MM.1S (cell line): ENCODE data around the gene CIT.

Source experiments
- DNase-seq: peaks from one replicate; pipeline ENCODE4 v3.0.0-alpha.2; 2015
- H2AFZ ChIP-seq: fragments of 300-600 bp; sonication (generic); 2 replicates; pipeline ENCODE4 v1.6.0; 2016; ENCODE audit warnings: antibody characterized with exemption, low read length
- H3F3A ChIP-seq: fragments of 300-600 bp; sonication (generic); 2 replicates; pipeline ENCODE4 v1.6.1; 2016; ENCODE audit warnings: mild to moderate bottlenecking, antibody characterized with exemption, low read length, moderate library complexity, mixed read lengths; ENCODE audit not compliant: insufficient read depth
- H3K27ac ChIP-seq: fragments of 300-600 bp; sonication (generic); 2 replicates; pipeline ENCODE4 v1.5.1; 2016; ENCODE audit warnings: mild to moderate bottlenecking, low read length
- H3K27me3 ChIP-seq: fragments of 300-600 bp; sonication (generic); replicated peaks from 2 replicates; pipeline ENCODE4 v1.6.0; 2016; ENCODE audit warnings: low read length; ENCODE audit not compliant: insufficient read depth
- H3K36me3 ChIP-seq: fragments of 300-600 bp; sonication (generic); replicated peaks from 2 replicates; pipeline ENCODE4 v1.6.1; 2016; ENCODE audit warnings: mild to moderate bottlenecking, low read length, mixed read lengths; ENCODE audit not compliant: insufficient read depth
- H3K4me1 ChIP-seq: fragments of 300-600 bp; sonication (generic); 2 replicates; pipeline ENCODE4 v1.6.1; 2016; ENCODE audit warnings: low read length, mixed read lengths
- H3K4me2 ChIP-seq: fragments of 300-600 bp; sonication (generic); 2 replicates; pipeline ENCODE4 v1.6.0; 2016; ENCODE audit warnings: low read depth, low read length
- H3K4me3 ChIP-seq: fragments of 300-600 bp; sonication (generic); 2 replicates; pipeline ENCODE4 v1.5.1; 2016; ENCODE audit warnings: low read length, mixed read lengths
- H3K79me2 ChIP-seq: fragments of 300-600 bp; sonication (generic); 2 replicates; pipeline ENCODE4 v1.6.1; 2016; ENCODE audit warnings: mixed run types, low read length, mixed read lengths
- H3K9ac ChIP-seq: fragments of 300-600 bp; sonication (generic); 2 replicates; pipeline ENCODE4 v1.6.1; 2016; ENCODE audit warnings: low read length, mixed read lengths
- H3K9me2 ChIP-seq: fragments of 300-600 bp; sonication (generic); replicated peaks from 2 replicates; pipeline ENCODE4 v1.6.1; 2016; ENCODE audit warnings: mild to moderate bottlenecking, low read length, mixed read lengths; ENCODE audit not compliant: insufficient read depth
- H3K9me3 ChIP-seq: fragments of 300-600 bp; sonication (generic); replicated peaks from 2 replicates; pipeline ENCODE4 v1.6.1; 2016; ENCODE audit warnings: mild to moderate bottlenecking, low read length, mixed read lengths; ENCODE audit not compliant: insufficient read depth
- H4K20me1 ChIP-seq: fragments of 300-600 bp; sonication (generic); 2 replicates; pipeline ENCODE4 v1.6.1; 2016; ENCODE audit warnings: mild to moderate bottlenecking, low read length, moderate library complexity, mixed read lengths; ENCODE audit not compliant: insufficient read depth
- EZH2 ChIP-seq: fragments of 300-600 bp; sonication (generic); optimal IDR thresholded peaks from 2 replicates; pipeline ENCODE3; 2017; ENCODE audit warnings: low read depth, mild to moderate bottlenecking, antibody characterized with exemption, low read length, mixed read lengths
- EZH2phosphoT487 ChIP-seq: fragments of 300-600 bp; sonication (generic); IDR thresholded peaks from 2 replicates; pipeline ENCODE4 v1.6.1; 2018; ENCODE audit warnings: antibody characterized with exemption, low read length
- TF ChIP-seq, protein P1 (sequence below): fragments of 300-600 bp; sonication (generic); IDR thresholded peaks from 2 replicates; pipeline ENCODE4 v1.5.1; 2016; ENCODE audit warnings: antibody characterized with exemption, low read length, mixed read lengths

CIT gene

DNA sequence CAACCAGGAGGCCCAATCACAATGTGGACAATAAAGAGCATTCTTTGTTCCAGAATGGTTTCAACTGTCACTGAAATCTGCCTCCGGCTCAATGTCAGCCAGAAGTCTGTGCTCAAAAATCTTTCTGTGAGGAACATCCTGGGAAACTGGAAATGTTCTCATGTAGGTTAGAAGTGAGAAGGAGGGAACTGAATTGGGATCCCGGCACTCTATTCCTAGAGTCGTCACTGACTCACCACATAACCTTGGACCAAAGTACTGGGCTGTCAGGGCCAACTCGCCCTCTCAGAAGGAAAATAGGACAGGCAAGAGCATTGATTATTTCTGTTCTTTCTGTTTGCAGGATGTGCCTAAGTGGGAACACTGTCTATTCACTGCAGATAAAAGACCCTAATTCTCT, 151.6 kb downstream of the CIT start:
- TF ChIP-seq, protein P1, sequence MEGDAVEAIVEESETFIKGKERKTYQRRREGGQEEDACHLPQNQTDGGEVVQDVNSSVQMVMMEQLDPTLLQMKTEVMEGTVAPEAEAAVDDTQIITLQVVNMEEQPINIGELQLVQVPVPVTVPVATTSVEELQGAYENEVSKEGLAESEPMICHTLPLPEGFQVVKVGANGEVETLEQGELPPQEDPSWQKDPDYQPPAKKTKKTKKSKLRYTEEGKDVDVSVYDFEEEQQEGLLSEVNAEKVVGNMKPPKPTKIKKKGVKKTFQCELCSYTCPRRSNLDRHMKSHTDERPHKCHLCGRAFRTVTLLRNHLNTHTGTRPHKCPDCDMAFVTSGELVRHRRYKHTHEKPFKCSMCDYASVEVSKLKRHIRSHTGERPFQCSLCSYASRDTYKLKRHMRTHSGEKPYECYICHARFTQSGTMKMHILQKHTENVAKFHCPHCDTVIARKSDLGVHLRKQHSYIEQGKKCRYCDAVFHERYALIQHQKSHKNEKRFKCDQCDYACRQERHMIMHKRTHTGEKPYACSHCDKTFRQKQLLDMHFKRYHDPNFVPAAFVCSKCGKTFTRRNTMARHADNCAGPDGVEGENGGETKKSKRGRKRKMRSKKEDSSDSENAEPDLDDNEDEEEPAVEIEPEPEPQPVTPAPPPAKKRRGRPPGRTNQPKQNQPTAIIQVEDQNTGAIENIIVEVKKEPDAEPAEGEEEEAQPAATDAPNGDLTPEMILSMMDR: no peak
- TF ChIP-seq EZH2 (no peak), EZH2phosphoT487 (no peak)
- Histone ChIP-seq H3K4me3 (no peak overlapping the region), H3K4me2 (no peak overlapping the region), H3K4me1 (no peaks in the 10 kb centered on the region), H3K36me3 (no peaks in the 10 kb centered on the region), H3K27ac (no peak overlapping the region), H3K9ac (no peak overlapping the region), H3F3A (no peaks in the 10 kb centered on the region), H4K20me1 (no peaks in the 10 kb centered on the region), H3K9me3 (no peaks in the 10 kb centered on the region), H2AFZ (no peak overlapping the region), H3K9me2 (no peaks in the 10 kb centered on the region), H3K27me3 (no peaks in the 10 kb centered on the region), H3K79me2 (no peaks in the 10 kb centered on the region)
- no peak for DNase-seq

DNA sequence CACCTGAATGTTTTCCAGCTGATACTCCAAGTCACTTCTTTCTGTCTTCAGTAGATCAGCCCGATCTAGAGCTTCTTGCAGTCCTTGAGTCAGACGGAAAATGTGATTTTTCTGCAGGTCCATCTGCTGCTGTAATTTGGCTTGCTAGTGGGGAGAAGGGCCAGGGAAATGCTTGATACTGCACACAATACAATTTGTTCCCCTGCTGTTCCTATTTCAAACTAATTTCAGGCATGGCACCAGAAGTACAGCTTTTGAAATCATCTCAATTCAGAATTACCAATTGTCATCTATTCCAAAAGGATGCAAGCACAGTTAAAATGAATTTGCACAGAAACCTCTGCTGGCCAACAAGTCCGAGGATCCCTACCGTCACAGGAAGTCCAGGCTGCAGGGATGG, 155.8 kb downstream of the CIT start:
- Histone ChIP-seq H4K20me1 (no peaks in the 10 kb centered on the region), H3K36me3 (no peaks in the 10 kb centered on the region), H3K27me3 (no peaks in the 10 kb centered on the region), H3K9ac (no peak overlapping the region), H3K9me3 (no peaks in the 10 kb centered on the region), H3K27ac (no peak overlapping the region), H3K4me3 (no peak overlapping the region), H3K4me2 (no peak overlapping the region), H2AFZ (no peak overlapping the region), H3F3A (no peaks in the 10 kb centered on the region), H3K9me2 (no peaks in the 10 kb centered on the region), H3K4me1 (no peaks in the 10 kb centered on the region), H3K79me2 (no peaks in the 10 kb centered on the region)
- TF ChIP-seq, protein P1: no peak
- no peak for TF ChIP-seq EZH2phosphoT487
- no peak for TF ChIP-seq EZH2
- DNase-seq: no peak

DNA sequence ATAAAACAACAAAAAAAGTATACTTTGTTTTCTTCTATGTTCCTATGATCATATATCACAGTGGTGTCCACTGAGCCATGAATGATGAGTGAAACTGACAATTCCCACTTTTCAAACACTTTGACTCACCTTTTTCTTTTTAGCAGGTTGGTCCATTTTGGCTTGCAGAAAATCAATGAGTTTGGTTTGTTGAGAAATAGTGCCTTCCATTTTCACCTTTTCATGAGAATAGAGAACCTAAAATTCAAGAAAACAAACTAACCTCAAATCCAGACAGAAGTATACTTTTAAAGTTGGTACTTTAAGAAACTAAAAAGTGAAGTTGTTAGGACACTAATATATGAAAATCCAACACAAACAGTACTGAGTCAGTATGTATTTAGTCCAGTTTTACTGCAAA, 156.8 kb downstream of the CIT start:
- DNase-seq: no peak
- H3K79me2 ChIP-seq: no peaks in the 10 kb centered on the region
- H3K4me2 ChIP-seq: no peak overlapping the region
- no peaks in the 10 kb centered on the region for H3K36me3 ChIP-seq
- no peak overlapping the region for H3K27ac ChIP-seq
- no peak for TF ChIP-seq EZH2
- H4K20me1 ChIP-seq: no peaks in the 10 kb centered on the region
- no peaks in the 10 kb centered on the region for H3K9me3 ChIP-seq
- no peaks in the 10 kb centered on the region for H3K4me1 ChIP-seq
- H3F3A ChIP-seq: no peaks in the 10 kb centered on the region
- no peak overlapping the region for H2AFZ ChIP-seq
- H3K4me3 ChIP-seq: no peak overlapping the region
- no peak overlapping the region for H3K9ac ChIP-seq
- no peaks in the 10 kb centered on the region for H3K9me2 ChIP-seq
- H3K27me3 ChIP-seq: no peaks in the 10 kb centered on the region

DNA sequence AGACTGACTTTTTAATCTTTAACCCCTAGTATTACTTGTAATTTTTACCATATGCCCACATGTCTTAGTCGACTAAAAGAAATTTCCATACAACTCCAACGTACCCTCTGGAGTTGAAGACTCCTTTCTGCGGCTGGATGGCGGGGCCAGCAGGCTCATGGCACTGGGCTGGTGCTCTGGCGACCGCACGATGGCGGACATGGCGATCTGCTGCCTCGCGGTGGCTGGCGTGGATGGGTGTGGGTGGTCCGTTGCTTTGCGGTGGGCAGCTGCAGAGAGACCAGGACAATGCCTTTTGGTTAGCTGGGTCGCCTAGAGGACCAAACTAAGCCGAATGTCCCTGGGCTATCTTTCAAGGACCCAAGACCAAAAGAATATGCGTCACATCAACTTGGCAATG, 159.0 kb downstream of the CIT start:
- TF ChIP-seq EZH2phosphoT487: no peak
- TF ChIP-seq, protein P1: no peak
- no peak for TF ChIP-seq EZH2
- H3K27me3 ChIP-seq: no peaks in the 10 kb centered on the region
- no peak overlapping the region for H2AFZ ChIP-seq
- no peaks in the 10 kb centered on the region for H3K9me2 ChIP-seq
- no peaks in the 10 kb centered on the region for H3K4me1 ChIP-seq
- H3K4me3 ChIP-seq: no peak overlapping the region
- H3K36me3 ChIP-seq: no peaks in the 10 kb centered on the region
- H3K27ac ChIP-seq: no peak overlapping the region
- H3K4me2 ChIP-seq: no peak overlapping the region
- no peaks in the 10 kb centered on the region for H3F3A ChIP-seq
- H3K9ac ChIP-seq: no peak overlapping the region
- H3K79me2 ChIP-seq: no peaks in the 10 kb centered on the region
- no peak for DNase-seq
- no peaks in the 10 kb centered on the region for H3K9me3 ChIP-seq
- H4K20me1 ChIP-seq: no peaks in the 10 kb centered on the region
